Lower lobe of right lung (tissue), 2 donors: ENCODE measurements around the gene CPA4. TPM values are rescaled to one million over a fixed set of nuclear protein-coding genes. Genes with fewer than 3 reads are reported as not detected.
"Not testable (repeated sequence)": the region's sequence is repeated elsewhere in the genome, so short reads cannot be mapped to it uniquely, and the experiment has no call there.

Experiments
- ATAC-seq, 2 donors: fragments of 200-7000 bp; cut with Tn5 transposase; one replicate each; pipeline ENCODE4 v1.9.1; 2020 to 2022; ENCODE audit warnings: mild to moderate bottlenecking in 2 of 2, moderate library complexity in 2 of 2
- DNase-seq: peaks from one replicate; pipeline ENCODE4 v3.0.0-alpha.2; 2020
- H3K27ac ChIP-seq: fragments of 200-600 bp; one replicate; pipeline ENCODE4 v1.8.0; 2022
- H3K27me3 ChIP-seq: fragments of 200-600 bp; one replicate; pipeline ENCODE4 v1.8.0; 2022; ENCODE audit warnings: low read depth
- H3K36me3 ChIP-seq: fragments of 200-600 bp; one replicate; pipeline ENCODE4 v1.8.0; 2022; ENCODE audit warnings: mild to moderate bottlenecking
- H3K4me1 ChIP-seq: fragments of 200-600 bp; one replicate; pipeline ENCODE4 v1.8.0; 2022
- H3K4me3 ChIP-seq: fragments of 200-600 bp; one replicate; pipeline ENCODE4 v1.8.0; 2022; ENCODE audit warnings: mild to moderate bottlenecking
- H3K9me3 ChIP-seq: fragments of 200-600 bp; one replicate; pipeline ENCODE4 v1.8.0; 2022
- CTCF ChIP-seq: fragments of 200-600 bp; IDR thresholded peaks from one replicate; pipeline ENCODE4 v1.8.0; 2022; ENCODE audit warnings: antibody characterized with exemption, mild to moderate bottlenecking
- intact Hi-C: fragments of 100-400 bp; cut with DNase I; formaldehyde crosslinking; loops from one replicate; pipeline ENCODE4 v1.11.0; 2022
- total RNA-seq: library from RNA; stranded (reverse); fragmentation: NEBNext Ultra II Directional; extraction: Animal tissue kit (Norgen Biotek cat#: 25700); gene quantifications from one replicate; pipeline ENCODE4 v1.2.1, GENCODE V29; 2021
- donor health status: DM: no; HTN: yes; CAD: no; lungs with severe emphysema.

Gene CPA4
- total RNA-seq, 1 donor from 2014 or later: not detected

GRCh38 chr7:130314305-130314704, 21.3 kb downstream of the CPA4 start:
- TF ChIP-seq CTCF: no peak
- ATAC-seq: no peak
- Histone ChIP-seq H3K36me3 (no peaks in the 10 kb centered on the region), H3K27me3 (no peaks in the 10 kb centered on the region), H3K4me3 (no peak overlapping the region), H3K27ac (no peak overlapping the region), H3K4me1 (no peaks in the 10 kb centered on the region), H3K9me3 (no peaks in the 10 kb centered on the region)
- intact Hi-C loops: no loop called here
- DNase-seq: no peak

GRCh38 chr7:130319541-130319940, 26.6 kb downstream of the CPA4 start:
- no peak for ATAC-seq
- intact Hi-C loops: no loop called here
- DNase-seq: no peak
- H3K27me3 ChIP-seq: no peaks in the 10 kb centered on the region
- H3K4me1 ChIP-seq: no peaks in the 10 kb centered on the region
- H3K9me3 ChIP-seq: no peaks in the 10 kb centered on the region
- H3K27ac ChIP-seq: no peak overlapping the region
- no peak for TF ChIP-seq CTCF
- no peak overlapping the region for H3K4me3 ChIP-seq
- no peaks in the 10 kb centered on the region for H3K36me3 ChIP-seq

GRCh38 chr7:130321542-130322229, 28.7 kb downstream of the CPA4 start:
- H3K27ac ChIP-seq, H3K9me3 ChIP-seq, H3K4me1 ChIP-seq, H3K4me3 ChIP-seq, DNase-seq, intact Hi-C loops, ATAC-seq, H3K36me3 ChIP-seq, H3K27me3 ChIP-seq: not testable (repeated sequence)

GRCh38 chr7:130322615-130323014, 29.7 kb downstream of the CPA4 start:
- Histone ChIP-seq H3K9me3 (no peaks in the 10 kb centered on the region), H3K27me3 (no peaks in the 10 kb centered on the region), H3K4me1 (no peaks in the 10 kb centered on the region), H3K36me3 (no peaks in the 10 kb centered on the region), H3K4me3 (no peak overlapping the region), H3K27ac (no peak overlapping the region)
- DNase-seq (no peak), ATAC-seq (peak in 1 of 2 donors; percentile 30)
- TF ChIP-seq CTCF: no peak
- intact Hi-C loops: no loop called here

GRCh38 chr7:130324306-130324943, 31.5 kb downstream of the CPA4 start:
- Histone ChIP-seq H3K4me1 (no peaks in the 10 kb centered on the region), H3K4me3 (no peak overlapping the region), H3K36me3 (no peaks in the 10 kb centered on the region), H3K27me3 (no peaks in the 10 kb centered on the region), H3K27ac (no peak overlapping the region), H3K9me3 (no peaks in the 10 kb centered on the region)
- no peak for ATAC-seq
- intact Hi-C loops: no loop called here
- no peak for TF ChIP-seq CTCF
- no peak for DNase-seq

- no peaks in the 10 kb centered on the region for H3K4me1 ChIP-seq
These were observed 36.7 kb downstream of the CPA4 start for GRCh38 chr7:130329681-130330080.

More at GRCh38 chr7:130329681-130330080, 36.7 kb downstream of the CPA4 start:
- Histone ChIP-seq H3K9me3 (no peaks in the 10 kb centered on the region), H3K36me3 (no peaks in the 10 kb centered on the region), H3K27me3 (no peaks in the 10 kb centered on the region), H3K4me3 (no peak overlapping the region), H3K27ac (no peak overlapping the region)
- intact Hi-C loops: no loop called here
- DNase-seq (no peak), ATAC-seq (no peak)
- TF ChIP-seq CTCF: no peak
